Fibroblast of skin of left biceps (primary cell): ENCODE measurements around the gene CRBN.

ENCODE experiments used
- DNase-seq, 2 experiments: peaks; one replicate each; pipeline ENCODE4 v3.0.0-alpha.2; 2013; ENCODE audit warnings: low read depth in 2 of 2

Gene CRBN

DNA sequence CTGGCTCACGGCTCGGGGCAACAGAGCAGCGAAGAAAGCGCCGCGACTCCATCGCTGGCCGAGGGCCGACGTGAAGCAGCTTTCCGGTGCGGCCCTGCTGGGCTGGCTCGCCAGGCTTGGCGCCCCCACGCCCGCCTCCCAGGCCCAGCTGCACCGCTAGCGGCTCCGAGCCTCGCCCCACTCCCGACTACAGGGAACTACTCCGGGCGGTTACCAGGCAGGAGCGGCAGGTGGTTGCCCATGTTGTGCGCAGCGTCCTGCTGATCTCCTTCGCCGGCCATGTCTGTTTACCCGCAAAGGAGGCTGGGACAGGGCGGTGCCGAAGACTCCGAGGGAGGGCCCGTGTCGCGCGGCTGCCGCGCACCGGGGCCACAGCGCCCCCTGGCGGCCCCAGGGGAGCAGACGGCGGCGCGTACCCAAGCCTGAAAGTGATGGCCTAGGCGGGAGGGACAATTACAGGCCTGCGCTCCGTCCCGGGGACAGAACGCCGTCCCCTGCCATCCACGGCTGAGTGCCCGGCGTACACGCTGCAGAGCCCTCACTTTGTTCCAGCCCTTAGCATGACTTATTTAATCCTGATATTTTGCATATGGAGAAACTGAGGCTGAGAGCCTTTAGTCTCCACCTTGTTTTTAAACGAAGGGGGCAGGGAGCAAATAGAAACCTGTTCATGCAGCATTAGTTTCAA lies at the start of gene CRBN:
Gene CRBN (minus strand): TSS at position 285 of the 688 bp plus-strand sequence. CDS start 4 bp downstream, at position 281.
- DNase-seq = peak; percentile 40 to 48

DNA sequence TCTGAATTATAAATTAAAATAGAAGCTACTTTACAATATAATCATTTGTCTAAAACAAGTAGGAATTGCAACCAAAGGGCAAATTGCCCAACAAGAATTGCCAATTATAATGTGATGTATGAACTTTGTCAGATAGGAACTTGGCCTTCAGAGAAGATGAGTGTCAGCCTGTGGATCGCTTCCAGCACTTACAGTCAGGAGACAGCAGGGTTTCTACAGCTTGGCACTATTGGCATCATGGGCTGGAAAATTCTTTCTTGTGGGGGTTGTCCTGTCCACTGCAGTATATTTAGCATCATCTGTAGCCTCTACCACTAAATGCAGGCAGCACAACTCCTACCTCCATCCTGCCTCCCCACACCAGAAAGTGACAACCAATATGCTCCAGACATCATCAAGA lies 48.1 kb upstream of the CRBN start:
- DNase-seq = no peak

DNA sequence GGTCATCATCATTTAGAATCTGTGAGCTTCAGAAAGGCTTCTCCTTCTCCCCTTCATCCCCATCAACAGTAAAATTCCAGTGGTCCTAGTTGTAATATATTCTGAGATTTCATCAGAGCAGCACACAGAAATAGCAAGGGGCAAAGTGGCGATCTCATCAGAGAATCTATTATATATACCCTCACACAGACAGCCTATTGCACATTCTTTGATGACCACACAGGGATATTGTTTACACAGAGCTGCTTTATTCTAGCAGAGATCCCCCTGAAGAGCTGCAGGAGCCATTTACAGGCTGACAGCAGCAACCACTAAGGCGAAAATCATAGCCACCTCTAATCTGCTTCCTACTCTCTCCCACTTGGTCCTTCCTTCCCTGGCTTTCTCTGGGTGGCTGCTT lies 42.0 kb upstream of the CRBN start:
- DNase-seq = no peak

DNA sequence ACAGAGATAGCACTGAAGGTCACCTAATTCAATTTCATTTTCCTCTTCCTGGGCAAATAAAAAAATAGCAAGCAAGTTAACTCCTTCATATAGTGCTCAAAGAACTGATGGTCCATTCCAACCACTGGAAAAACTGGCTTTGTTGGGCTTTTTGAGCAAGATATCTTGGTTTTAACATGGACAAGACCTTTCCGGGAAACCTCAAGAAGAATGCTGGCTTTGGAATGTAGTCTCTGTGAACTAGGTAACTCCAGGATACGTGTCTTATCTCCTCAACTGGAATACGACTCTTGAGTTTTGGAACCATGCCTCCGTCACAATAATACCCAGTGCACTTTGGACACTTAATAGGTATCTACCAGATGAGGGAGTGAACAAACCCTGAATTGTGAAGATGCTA lies 36.9 kb upstream of the CRBN start:
- no peak for DNase-seq

DNA sequence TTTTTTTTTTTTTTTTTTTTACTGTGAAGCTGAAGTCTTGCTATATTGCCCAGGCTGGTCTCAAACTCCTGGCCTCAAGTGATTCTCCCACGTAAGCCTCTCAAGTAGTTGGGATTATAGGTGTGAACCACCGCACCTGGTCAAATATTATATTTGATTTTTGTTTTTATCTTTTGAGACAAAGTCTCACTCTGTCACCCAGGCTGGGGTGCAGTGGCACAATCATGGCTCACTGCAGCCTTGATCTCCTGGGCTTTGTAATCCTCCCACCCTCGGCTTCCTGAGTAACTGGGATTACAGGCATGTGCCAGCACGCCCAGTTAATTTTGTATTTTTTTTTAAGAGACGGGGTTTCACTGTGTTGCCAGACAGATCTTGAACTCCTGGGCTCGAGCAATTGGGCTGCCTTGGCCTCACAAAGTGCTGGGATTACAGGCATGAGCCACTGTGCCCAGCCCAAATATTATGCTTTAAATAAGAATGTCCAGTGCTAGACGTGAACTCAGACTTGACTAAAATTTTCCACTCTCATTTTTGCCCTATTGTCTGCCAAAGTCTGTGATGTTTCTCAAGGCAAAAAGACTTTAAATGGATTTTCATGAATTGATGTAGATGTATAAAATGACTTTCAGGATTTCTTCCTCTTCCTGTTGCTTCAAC lies 33.4 kb upstream of the CRBN start:
- no peak for DNase-seq

DNA sequence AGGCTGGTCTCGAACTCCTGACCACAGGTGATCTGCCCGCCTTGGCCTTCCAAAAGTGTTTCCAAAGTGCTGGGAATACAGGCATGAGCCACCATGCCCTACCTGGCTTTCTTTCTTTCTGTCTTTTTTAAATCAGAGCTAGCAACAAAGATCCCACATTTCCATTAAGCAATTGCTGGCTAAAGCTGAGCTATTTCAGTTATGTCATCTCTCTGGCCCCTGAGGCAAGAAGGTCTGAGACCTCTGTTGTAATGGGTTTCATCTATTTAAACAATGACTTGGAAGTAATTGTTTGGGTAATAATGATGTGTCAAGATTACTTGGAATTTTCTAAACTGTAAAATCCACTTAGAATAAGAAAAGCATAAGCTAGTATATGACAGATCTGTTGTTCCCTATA lies 30.2 kb upstream of the CRBN start:
- no peak for DNase-seq

DNA sequence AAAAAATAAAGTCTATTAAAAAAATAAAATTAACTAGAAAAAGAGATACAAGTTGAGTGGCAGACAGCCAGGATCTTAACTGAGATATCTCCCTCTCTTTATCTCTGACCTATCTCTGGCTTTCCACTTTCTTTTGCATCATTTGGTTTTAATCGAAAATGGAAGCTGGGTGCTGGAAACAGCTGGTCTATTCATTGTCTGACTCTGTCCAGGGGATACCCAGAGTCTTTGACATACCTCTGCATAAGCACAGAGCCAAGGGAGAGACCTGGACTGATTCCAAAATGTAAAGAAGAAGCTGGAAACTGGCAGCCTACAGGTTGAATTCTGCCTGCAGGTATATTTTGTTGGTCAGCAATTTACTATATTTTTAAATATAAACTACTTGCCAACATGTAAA lies 29.6 kb upstream of the CRBN start:
- no peak for DNase-seq

DNA sequence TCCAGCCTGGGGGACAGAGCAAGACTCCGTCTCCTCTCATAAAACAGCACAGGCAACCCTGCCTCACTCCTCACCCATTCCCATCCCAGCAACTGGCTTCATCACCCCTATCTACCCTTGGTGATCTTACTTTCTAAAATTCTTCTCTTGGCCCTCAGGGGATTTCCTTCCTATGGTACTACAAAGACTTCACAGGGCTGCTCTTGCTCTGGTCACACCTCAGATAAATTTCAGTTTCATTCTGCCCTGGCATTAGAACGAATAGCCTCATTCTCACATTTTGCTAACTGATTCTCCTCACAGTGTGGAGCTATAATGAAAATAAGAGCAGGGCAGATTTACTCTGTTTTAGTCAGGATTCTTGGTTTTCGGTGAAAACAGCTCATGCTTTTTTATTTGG lies 22.1 kb upstream of the CRBN start:
- no peak for DNase-seq

DNA sequence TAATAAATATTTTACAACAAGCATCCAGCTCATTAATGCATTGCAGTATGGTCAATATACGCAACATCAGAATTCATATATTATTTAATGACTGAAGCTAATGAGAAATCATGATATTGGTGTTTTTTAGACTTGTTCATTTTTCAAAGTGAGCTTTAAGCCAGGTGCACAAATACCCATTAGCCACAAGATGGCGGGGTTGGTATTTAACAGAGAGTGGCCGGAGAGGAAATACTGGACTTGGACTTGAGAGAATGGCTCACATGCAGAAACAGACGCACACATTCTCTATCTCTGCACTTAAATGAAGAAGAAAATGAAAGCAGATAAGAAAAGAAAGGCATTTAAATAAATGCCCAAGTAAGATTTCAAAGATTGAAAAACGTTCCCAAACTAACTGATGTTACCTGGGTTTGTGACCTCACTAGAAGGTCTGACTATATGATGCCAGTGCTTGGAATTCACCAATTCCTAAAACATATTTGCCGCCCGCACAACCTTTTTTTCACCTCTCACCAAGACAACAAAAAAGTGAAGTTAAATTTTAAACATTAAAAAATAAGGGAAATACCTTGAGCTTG lies 21.2 kb upstream of the CRBN start:
- DNase-seq = peak; percentile 20 to 24

DNA sequence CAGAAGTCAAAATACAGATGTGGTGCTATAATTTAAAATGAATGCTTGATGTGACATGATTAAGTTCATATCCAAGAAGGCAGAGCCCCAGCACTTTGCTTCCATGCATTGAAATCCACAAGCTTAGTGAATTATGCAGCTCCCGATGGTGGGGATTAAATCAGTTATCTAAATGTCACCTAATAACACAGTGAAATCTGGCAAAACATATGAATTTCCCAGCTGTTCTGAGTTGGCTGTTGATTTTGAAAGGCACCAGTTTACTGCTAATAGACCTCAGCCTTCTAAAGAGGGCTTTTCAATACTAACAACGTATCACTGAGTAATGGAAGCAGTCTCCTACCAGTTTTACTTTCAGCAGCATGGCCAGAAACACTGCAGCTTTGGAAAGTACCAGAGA lies 19.8 kb upstream of the CRBN start:
- no peak for DNase-seq

DNA sequence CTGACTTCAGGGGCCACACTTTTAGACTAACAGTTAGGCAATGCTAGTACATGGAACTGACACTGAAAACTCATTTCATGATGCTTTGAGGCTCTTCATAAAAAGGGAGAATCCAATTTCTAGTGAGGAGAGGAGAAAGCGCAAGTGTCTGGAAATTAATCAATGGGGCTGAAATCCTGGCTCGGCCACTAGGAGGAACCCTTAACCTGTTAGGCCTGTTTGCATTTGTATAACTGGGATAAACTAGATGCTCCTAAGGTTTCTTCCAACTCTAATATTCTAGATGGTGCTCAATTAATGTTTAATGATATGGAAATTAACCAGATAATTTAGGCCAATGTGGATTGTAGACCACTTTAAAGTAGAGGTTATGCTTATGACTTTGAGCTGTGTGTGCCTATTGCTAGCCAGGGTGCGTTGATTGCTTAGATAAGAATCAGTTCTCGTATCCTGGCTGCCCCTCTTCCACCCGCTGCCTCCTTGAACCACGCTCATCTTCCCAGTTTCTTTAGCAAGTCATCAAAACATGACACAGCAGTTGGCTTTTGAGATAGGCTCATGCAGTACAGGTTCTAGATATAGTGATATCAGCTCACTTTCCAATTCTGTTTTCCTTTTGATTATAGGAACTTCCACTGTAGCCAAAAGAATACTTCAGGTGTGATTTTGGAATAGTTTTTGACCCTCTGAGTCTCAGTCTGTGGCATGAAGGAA lies 16.8 kb upstream of the CRBN start:
- no peak for DNase-seq

DNA sequence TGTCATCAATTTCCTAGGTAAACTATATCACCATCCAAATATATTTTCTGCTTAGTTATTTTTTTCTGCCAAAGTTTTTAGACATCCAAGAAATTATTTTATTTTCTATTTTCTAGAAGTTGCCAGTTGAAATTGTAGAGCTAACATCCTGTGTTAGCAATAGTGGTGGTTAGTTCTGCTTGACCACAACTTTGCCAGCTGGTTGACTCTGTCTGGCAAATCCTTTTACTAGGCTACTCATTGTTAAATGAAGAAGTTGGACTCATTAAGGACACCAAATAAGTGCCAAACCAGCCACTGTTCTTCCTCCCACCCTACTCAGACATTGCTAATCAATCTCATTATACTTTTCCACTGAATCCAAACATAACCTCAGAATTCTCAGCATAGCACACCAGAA lies 15.4 kb upstream of the CRBN start:
- DNase-seq = no peak

DNA sequence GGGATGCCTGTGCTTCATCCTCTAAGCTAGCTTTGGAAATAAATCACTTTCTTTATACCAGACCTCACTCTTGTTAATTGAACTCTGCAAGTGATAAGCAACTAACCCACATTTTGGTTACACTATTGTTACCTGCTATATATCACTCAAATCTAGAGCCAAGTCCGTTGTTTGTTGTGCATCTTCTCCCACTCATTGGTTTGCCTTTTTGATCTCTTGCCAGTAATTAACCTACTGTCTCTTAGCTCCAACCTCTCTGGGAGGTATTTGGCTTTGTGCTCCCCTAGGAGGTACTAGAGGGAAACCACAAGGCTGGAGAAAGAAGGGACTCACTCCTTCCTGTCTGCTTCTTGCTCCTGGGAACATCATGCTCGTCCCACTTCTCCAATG lies 12.8 kb upstream of the CRBN start:
- no peak for DNase-seq

DNA sequence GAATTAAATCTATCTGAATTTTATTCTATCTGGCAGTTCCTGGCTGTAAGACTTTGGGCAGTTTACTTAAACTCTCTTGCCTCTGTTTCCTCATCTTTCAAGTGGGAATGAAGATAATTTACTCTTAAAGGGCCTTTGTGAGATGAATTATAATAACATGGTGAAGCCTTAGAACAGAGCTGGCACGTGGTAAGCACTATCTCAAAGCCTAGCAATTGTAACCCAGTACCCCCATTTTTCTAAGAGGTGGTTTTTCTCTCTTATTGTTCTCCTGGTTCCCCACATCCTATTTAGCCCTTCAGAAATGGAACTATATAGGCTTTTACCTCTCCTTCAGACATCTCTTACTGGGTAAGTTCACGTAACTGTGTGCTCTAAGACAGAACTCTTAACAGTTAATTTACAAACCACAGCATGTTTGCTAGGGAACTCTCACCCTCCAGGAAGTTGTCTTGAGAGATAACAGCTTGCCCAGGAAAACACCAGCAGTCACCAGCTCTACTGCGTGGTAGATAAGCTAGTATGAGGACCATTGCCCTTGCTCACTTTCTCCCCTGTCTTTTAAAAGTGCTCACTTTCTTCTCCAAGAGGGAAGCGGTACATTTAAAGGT lies 12.3 kb upstream of the CRBN start:
- no peak for DNase-seq

DNA sequence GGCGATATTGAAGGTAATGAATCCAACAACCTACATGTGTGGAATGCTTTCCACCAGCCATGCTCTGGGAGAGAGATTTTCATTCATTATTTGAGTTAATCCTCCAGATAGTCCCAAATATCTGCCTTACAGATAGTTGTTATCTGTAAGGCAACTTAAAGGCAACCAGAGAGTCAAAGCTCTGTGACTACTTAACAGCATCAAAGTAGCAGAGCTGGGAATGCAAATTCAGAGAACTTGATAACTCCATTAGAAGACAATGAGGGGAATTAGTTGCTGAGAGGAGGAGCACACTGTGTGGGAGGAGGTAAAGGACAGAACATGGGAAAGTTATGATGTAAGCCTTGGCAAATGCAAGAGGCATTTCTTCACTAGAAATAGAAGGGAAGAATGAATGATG lies 10.5 kb upstream of the CRBN start:
- DNase-seq = no peak

DNA sequence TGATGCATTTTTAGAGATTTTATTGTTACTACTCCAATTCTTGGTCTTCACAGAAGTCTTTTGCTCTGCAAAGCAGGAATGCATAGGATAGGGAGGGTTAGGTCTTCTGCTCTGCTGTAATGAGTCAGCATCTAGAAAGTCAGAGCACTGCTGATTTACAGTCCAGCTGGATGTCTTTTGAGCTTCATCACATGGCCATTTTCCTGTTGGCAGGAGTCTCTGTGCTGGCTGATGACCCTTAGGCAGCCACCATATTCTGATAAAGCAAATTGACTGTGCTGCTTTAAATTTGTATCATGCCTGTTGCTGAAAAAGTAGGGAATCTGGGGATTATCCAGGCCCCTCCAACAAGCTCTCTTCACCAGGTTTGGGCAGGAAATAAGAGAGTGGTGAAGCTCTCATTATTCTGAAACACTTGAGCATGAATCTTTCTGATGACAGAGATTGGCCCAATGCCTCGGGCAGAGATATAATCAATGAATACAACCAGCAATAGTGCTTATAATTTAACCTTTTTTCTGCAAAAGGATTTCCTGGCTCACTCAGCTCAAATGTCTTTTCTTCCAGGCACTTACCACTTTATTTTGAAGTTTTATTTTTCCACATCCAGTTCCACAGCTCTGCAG lies 9.7 kb upstream of the CRBN start:
- no peak for DNase-seq

DNA sequence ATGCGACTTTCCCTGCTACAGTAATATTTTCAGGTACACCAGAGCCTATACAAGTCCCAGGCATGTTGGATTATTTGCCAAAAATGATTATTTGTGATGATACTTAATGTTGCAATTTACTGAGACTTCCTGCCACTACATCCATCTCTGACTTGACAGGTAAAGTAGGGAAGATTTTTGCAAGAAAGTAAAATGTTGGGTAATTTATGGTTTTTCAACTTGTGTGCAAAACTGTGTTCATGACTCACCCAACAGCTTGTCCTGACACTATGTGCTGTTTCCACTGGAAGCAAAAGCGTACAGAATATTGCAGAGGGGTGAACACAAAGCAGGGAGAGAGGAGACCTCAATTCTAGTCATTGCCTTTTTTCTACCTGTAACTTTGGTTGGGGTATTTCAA lies 5.4 kb upstream of the CRBN start:
- DNase-seq = no peak

DNA sequence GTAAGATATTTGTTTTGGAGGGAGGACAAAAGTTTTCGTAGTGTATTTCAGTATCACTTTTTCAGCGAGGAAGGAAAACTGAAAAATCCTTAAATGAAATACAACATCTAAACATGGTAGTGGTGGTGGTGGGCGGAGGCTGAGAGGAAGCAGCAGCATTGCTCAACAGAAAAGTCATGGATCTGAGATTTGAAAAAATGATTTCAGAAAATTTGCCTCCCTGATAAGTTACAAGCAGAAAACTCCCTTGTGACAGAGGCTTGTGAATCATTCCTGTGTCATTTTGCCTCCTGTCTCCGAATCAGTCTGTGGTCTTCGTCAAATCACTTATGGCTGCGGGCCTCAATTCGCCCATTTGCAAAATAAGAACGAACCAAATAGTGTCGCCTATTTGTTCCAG lies 965 bp upstream of the CRBN start:
- DNase-seq = no peak

DNA sequence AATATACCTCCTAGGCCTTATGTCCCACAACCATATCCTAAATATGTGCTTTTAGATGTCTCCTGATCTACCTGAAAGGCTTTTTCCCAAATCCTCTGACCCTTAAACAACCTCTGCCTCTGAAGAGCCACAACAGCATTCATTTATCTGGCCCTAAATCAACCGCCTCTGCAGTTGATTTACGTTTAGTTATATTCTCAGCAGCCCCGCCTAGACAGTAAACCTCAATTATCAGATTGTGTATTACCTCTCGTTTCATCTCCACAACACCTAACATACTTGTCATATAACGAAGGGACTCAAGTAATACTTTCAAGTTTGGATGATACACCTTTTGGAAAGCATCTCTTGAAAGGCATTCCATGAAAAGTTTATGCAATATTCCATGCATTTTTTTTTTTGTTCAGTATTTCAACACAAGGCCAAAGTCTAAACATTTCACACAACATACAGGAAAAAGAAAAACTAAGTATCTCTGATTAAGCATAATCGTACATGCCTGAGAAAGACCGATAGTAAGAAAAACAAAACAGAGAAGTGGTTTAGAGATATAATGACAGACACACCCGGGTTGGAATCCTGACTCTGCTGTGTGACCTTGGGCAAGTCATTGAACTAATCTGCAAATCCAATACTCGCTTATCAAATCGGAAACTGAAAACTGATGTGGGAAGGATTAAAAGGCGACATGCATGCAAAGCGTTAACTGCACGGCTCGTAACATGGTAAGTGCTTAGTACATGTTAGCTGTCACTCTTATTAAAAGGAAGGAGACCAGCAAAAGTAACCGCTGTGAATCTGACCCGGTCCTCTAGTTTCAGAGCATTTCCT lies 778 bp downstream of the CRBN start:
- DNase-seq = no peak

DNA sequence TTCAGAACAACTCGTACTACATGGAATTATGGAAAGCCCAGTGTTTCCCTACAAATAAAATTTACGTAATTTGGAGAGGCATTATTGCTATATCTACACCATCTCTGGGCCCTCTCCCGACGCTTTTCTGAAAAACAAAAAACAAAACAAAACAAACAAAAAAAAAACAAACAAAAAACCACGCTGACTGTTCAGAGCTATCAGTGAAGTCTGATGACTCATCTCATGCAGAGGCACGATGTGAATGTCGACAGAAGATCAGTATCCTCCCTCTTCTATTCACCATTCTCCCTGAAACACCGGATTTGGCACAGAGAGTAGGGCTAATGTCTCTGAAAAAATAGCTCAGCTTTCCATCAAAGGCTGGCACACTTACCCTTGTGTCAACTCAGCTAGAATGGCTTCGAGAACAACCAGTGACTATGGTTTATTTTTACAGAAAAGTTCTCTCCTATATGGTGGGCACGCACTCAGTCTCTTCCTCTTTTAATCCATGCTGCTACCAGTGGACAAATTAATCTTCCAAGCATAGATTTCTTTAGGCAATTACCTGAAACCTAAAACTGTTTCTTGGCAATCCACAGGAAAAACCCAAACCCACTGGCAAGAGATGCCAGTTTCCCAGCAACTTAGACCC lies 1.5 kb downstream of the CRBN start:
- no peak for DNase-seq

DNA sequence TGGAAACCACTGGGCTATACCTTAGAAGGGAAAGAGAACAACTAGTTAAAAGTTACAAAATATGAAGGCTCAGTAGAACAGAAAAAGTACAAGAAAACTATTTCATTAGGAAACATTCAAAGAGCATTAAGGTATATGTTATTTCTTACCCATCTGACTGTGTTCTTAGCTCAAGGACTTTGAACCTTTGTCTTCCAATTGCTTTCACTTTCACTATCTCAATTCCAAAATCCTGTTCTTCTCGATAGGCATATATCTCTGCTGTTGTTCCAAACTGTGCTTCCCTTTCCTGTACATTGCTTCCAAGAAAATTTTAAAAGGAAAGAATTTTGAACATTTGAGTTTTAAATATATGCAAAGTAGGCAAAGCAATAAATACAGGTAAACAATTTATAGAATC lies 6.9 kb downstream of the CRBN start:
- no peak for DNase-seq
